Osteoblast (primary cell): ENCODE measurements around the gene ECE2. TPM values are rescaled to one million over a fixed set of nuclear protein-coding genes. Genes with fewer than 3 reads are reported as not detected.

Experiments used
- DNase-seq: peaks from one replicate; pipeline ENCODE4 v3.0.0; 2011; ENCODE audit warnings: low spot score, mixed read lengths; ENCODE audit not compliant: insufficient read length; ENCODE audit errors: missing footprints
- H2AFZ ChIP-seq: 2 replicates; pipeline ENCODE4 v1.6.0; 2011; ENCODE audit warnings: mild to moderate bottlenecking, low read length
- H3K27ac ChIP-seq: 2 replicates; pipeline ENCODE4 v1.5.1; 2011; ENCODE audit warnings: mild to moderate bottlenecking, low read depth, low read length, moderate library complexity
- H3K27me3 ChIP-seq: 2 replicates; pipeline ENCODE4 v1.6.0; 2012; ENCODE audit warnings: mild to moderate bottlenecking, control low read depth, inconsistent platforms, low read length, moderate library complexity; ENCODE audit not compliant: insufficient read depth
- H3K36me3 ChIP-seq: 2 replicates; pipeline ENCODE4 v1.5.1; 2011; ENCODE audit warnings: mild to moderate bottlenecking, low read length, control low read depth, moderate library complexity; ENCODE audit not compliant: insufficient read depth
- H3K4me1 ChIP-seq: 2 replicates; pipeline ENCODE4 v1.5.1; 2011; ENCODE audit warnings: mild to moderate bottlenecking, low read length, control low read depth, moderate library complexity; ENCODE audit not compliant: insufficient read depth
- H3K4me2 ChIP-seq: 2 replicates; pipeline ENCODE4 v1.6.0; 2011; ENCODE audit warnings: mild to moderate bottlenecking, low read length; ENCODE audit not compliant: insufficient read depth
- H3K4me3 ChIP-seq: fragments of 200-600 bp; sonication (generic); 3 replicates; pipeline ENCODE4 v1.5.1; 2012; ENCODE audit warnings: mild to moderate bottlenecking, low read length, inconsistent platforms; ENCODE audit not compliant: insufficient read depth
- H3K79me2 ChIP-seq: 2 replicates; pipeline ENCODE4 v1.6.0; 2012; ENCODE audit warnings: mild to moderate bottlenecking, low read length, control low read depth, inconsistent platforms; ENCODE audit not compliant: insufficient read depth
- H3K9me3 ChIP-seq: 2 replicates; pipeline ENCODE4 v1.5.1; 2011; ENCODE audit warnings: low read depth, low read length, control low read depth
- H4K20me1 ChIP-seq: 2 replicates; pipeline ENCODE4 v1.6.0; 2012; ENCODE audit warnings: mild to moderate bottlenecking, low read length, control low read depth; ENCODE audit not compliant: insufficient read depth
- total RNA-seq: library from RNA; depleted of rRNA; stranded (reverse); fragments of >200 nt; gene quantifications from 2 replicates; pipeline ENCODE4 v1.2.3, GENCODE V29; 2012
- TF ChIP-seq, protein P1 (sequence below): IDR thresholded peaks from 2 replicates; pipeline ENCODE4 v1.5.1; 2011; ENCODE audit warnings: mild to moderate bottlenecking, low read depth, low read length, moderate library complexity; ENCODE audit errors: extremely low read depth

Gene ECE2
- not detected in 2 replicates for total RNA-seq

DNA sequence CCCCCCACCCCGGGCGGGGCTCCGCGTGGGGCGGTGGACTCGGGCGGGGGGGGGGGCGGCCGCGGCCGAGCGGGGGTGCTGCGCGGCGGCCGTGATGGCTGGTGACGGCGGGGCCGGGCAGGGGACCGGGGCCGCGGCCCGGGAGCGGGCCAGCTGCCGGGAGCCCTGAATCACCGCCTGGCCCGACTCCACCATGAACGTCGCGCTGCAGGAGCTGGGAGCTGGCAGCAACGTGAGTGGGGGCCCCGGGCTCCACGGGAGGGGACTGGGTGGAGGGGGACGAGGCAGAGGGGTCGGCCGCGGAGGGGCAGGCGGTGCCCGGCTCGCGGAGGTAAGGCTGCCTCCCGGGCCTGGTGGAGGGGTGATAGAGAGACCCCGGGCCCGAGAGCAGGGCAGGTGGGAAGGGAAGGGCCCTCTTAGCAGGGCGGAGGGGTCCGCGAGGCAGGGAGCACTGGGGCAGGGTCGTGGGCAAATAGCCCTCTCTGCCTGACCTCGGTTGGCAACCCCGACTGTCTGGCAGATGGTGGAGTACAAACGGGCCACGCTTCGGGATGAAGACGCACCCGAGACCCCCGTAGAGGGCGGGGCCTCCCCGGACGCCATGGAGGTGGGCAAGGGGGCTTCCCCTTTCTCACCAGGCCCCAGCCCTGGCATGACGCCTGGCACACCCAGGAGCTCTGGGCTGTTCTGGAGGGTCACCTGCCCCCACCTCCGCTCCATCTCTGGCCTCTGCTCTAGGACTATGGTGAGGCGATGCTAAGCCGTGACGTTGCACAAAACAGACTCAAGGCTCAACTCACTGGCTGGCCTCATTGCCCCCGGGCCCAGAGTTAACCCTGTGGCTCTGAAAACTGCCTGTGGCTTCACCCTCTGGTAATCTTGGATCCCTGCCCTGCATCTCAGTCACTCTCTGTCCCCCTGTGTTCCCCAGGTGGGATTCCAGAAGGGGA, at the start of gene ECE2:
Gene ECE2, plus strand, starts transcription at position 62 of the 950 bp plus-strand sequence. Its CDS starts 132 bp downstream, at position 194.
- H3K4me3 ChIP-seq, result no peak within 1 kb of the TSS
- H3K36me3 ChIP-seq, result no peaks in the 10 kb centered on the region
- H3K4me1 ChIP-seq, result no peaks in the 10 kb centered on the region
- no peaks in the 10 kb centered on the region for H3K9me3 ChIP-seq
- TF ChIP-seq, protein P1, sequence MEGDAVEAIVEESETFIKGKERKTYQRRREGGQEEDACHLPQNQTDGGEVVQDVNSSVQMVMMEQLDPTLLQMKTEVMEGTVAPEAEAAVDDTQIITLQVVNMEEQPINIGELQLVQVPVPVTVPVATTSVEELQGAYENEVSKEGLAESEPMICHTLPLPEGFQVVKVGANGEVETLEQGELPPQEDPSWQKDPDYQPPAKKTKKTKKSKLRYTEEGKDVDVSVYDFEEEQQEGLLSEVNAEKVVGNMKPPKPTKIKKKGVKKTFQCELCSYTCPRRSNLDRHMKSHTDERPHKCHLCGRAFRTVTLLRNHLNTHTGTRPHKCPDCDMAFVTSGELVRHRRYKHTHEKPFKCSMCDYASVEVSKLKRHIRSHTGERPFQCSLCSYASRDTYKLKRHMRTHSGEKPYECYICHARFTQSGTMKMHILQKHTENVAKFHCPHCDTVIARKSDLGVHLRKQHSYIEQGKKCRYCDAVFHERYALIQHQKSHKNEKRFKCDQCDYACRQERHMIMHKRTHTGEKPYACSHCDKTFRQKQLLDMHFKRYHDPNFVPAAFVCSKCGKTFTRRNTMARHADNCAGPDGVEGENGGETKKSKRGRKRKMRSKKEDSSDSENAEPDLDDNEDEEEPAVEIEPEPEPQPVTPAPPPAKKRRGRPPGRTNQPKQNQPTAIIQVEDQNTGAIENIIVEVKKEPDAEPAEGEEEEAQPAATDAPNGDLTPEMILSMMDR, result no peak
- H3K4me2 ChIP-seq, result no peak within 1 kb of the TSS
- peaks cover 40% of the 10 kb centered on the region for H3K27me3 ChIP-seq
- H3K79me2 ChIP-seq, result no peaks in the 10 kb centered on the region
- H4K20me1 ChIP-seq, result no peaks in the 10 kb centered on the region
- DNase-seq, result peak; percentile 87
- no peak within 1 kb of the TSS for H2AFZ ChIP-seq
- no peak within 1 kb of the TSS for H3K27ac ChIP-seq

DNA sequence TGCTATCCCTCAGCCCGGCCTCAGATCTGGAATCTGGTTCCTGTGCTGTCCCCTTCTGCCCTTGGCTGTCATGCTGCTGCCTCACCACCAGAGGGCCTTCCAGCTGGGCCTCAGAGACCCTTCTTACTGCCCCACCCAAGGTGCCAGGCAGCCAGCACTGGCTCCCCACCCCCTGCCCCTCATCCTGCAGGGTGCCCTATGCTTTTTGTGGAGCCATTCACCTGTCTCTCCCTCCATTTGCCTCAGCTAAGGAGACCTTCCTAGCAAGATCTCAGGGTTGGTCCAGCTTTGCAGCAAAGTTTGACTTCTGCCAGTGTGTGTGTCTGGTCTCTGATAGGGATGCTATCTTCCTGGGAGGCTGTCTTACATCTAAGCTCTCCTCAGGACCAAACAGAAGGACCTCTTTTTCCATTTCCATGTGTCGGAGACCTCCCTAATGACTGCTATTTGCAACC, 48.3 kb upstream of the ECE2 start:
- H3K27me3 ChIP-seq, result peaks cover 56% of the 10 kb centered on the region
- H2AFZ ChIP-seq, result no peak overlapping the region
- no peak overlapping the region for H3K27ac ChIP-seq
- H3K79me2 ChIP-seq, result no peaks in the 10 kb centered on the region
- H3K4me1 ChIP-seq, result no peaks in the 10 kb centered on the region
- H4K20me1 ChIP-seq, result no peaks in the 10 kb centered on the region
- no peaks in the 10 kb centered on the region for H3K36me3 ChIP-seq
- H3K4me3 ChIP-seq, result no peak overlapping the region
- H3K9me3 ChIP-seq, result no peaks in the 10 kb centered on the region
- TF ChIP-seq, protein P1, result peak; percentile 65
- peak; percentile 96 for DNase-seq
- H3K4me2 ChIP-seq, result no peak overlapping the region

DNA sequence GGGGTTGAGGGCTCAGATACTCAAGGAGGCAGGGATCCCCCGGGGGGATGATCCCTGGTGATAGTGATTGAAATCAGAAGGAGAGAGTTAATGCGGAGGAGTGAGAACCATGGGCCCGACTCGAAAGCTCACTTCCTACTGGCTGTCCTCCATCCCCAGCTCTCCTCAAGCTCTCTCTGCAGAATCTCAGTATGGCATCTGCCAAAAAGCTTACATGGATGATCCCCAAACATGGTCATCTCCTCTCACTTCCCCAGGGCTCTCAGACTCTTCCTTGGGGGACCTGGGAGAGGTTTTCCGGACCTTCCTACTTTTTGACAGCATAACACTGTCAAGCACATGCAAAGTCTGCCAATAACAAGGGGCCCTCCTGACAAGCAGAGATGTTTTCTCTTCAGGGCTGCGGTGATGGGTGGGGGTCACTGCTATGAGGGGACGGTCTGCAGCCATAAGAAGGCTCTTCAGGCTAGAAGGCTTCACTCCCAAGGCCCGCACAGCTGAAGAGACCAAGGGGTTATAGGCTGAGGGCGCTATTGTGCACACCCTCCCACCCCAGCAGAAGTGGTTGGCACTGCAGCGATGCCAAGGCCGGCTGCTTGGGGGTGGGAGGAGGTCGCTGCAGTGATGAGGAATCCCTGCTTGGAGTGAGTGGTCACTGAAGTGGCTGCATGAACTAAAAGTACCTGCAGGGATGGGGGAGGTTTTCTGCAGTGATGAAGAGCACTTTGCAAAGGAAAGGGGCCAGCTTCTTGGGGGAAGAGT, 47.3 kb upstream of the ECE2 start:
- Histone ChIP-seq H3K4me1 (no peaks in the 10 kb centered on the region), H3K27ac (no peak overlapping the region), H4K20me1 (no peaks in the 10 kb centered on the region), H3K4me3 (no peak overlapping the region), H3K36me3 (no peaks in the 10 kb centered on the region), H3K27me3 (peaks cover 62% of the 10 kb centered on the region), H3K4me2 (no peak overlapping the region), H3K79me2 (no peaks in the 10 kb centered on the region), H2AFZ (no peak overlapping the region), H3K9me3 (no peaks in the 10 kb centered on the region)
- DNase-seq, result no peak
- TF ChIP-seq, protein P1, result no peak
